ENCODE data around the gene PLXNC1. TPM values are rescaled to one million over a fixed set of nuclear protein-coding genes. Genes with fewer than 3 reads are reported as not detected.
A peak's percentile ranks its signal among the peaks of the same experiment; 100 is the strongest.

The PLXNC1 gene
- total and polyA plus RNA-seq, 9 of the 15 experiments (the other 6 are each of a cell fraction or from before 2014, with no cell fraction given): 0.08 to 0.87 (median 0.28) TPM

DNA sequence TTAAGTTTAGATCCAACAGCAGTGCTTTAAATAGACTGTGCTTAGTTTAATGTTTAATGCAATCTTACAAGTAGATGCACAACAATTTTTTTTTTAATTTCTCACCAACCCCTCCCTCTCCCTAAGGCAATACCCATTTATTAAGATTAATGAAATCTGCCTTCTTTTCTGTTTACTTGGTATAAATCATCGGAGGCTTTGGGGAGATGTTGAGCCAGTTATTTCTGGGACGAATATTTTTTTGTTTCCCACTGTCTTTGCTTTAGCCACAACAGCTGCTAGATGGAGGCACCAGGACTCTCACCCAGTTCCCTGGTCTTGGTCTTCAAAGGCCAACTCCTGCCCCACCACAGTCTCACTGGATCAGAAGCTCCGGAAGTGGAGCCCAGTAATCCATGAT lies 113.4 kb downstream of the PLXNC1 start:
- POLR2A ChIA-PET: interaction anchor here (0.5 kb wide), 1 partner anchor 43 kb away, joined by 3 read pairs; no protein-coding TSS in a partner anchor
- Histone ChIP-seq H4K20me1 (replicated peaks; ENCODE audit: control insufficient read depth, insufficient read depth, low read length) (no peaks in the 10 kb centered on the region), H3K4me1 (replicated peaks in 1 of 2; ENCODE audit: control insufficient read depth in 2 of 2, insufficient read depth in 2 of 2, low read length in 2 of 2) (peaks cover 10 to 11% of the 10 kb centered on the region in 2 experiments; a peak in 4 of 5 replicates), H2AFZ (ENCODE audit: low read depth, low read length) (peak overlapping the region; percentile 79), H3K79me2 (ENCODE audit: control insufficient read depth, insufficient read depth, low read length) (no peaks in the 10 kb centered on the region), H3K9me1 (ENCODE audit: control insufficient read depth, insufficient read depth, low read length) (no peaks in the 10 kb centered on the region), H3K27me3 (ENCODE audit: control insufficient read depth in 2 of 2, insufficient read depth in 2 of 2, low read length in 2 of 2) (peaks cover 19 to 44% of the 10 kb centered on the region in 2 experiments), H3K36me3 (ENCODE audit: control insufficient read depth, insufficient read depth, low read length) (no peaks in the 10 kb centered on the region), H3K9ac (ENCODE audit: insufficient read depth in 1 of 2, low read depth in 2 of 2, low read length in 2 of 2) (no peak overlapping the region), H3K4me2 (ENCODE audit: insufficient read depth, low read length) (peak overlapping the region; percentile 79; the same call in 1 of the 2 replicates), H3K27ac (ENCODE audit: extremely low read depth, low read depth, low read length) (no peak overlapping the region), H3K9me3 (replicated peaks; ENCODE audit: control insufficient read depth, insufficient read depth, low read depth, low read length) (no peaks in the 10 kb centered on the region; the same call in 1 of the 2 replicates), H3K4me3 (no peak overlapping the region)
- intact Hi-C loops (cut with micrococcal nuclease): no loop called here
- FAIRE-seq: no peak
- in situ Hi-C loops (cut with MboI): no loop called here
- WGBS (ENCODE audit: insufficient coverage, low coverage, missing lambda C conversion rate): 26% methylated on average over 3 of the region's 3 CpGs
- BruUV-seq (replicated peaks): no TSS peak
- CTCF ChIA-PET (ENCODE audit: low intra/inter-chr PET ratio): no interaction called here
- ATAC-seq: no peak
- no peak for DNase-seq (ENCODE audit: extremely low read depth in 1 of 4, low spot score in 3 of 4)
- TF ChIP-seq CHCHD3 (CRISPR knock-in tag; IDR thresholded peaks at IDR 0.05): no peak
- TF ChIP-seq, protein P1, sequence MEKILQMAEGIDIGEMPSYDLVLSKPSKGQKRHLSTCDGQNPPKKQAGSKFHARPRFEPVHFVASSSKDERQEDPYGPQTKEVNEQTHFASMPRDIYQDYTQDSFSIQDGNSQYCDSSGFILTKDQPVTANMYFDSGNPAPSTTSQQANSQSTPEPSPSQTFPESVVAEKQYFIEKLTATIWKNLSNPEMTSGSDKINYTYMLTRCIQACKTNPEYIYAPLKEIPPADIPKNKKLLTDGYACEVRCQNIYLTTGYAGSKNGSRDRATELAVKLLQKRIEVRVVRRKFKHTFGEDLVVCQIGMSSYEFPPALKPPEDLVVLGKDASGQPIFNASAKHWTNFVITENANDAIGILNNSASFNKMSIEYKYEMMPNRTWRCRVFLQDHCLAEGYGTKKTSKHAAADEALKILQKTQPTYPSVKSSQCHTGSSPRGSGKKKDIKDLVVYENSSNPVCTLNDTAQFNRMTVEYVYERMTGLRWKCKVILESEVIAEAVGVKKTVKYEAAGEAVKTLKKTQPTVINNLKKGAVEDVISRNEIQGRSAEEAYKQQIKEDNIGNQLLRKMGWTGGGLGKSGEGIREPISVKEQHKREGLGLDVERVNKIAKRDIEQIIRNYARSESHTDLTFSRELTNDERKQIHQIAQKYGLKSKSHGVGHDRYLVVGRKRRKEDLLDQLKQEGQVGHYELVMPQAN (IDR thresholded peaks at IDR 0.05; ENCODE audit: borderline replicate concordance): no peak
- no peak for TF ChIP-seq FOXK1 (CRISPR knock-in tag; IDR thresholded peaks at IDR 0.05; ENCODE audit: borderline replicate concordance)
- TF ChIP-seq MTF1 (CRISPR knock-in tag; IDR thresholded peaks at IDR 0.05; ENCODE audit: borderline replicate concordance): no peak
- no peak for TF ChIP-seq PTRF (tag; IDR thresholded peaks at IDR 0.05)
- TF ChIP-seq, protein P2, sequence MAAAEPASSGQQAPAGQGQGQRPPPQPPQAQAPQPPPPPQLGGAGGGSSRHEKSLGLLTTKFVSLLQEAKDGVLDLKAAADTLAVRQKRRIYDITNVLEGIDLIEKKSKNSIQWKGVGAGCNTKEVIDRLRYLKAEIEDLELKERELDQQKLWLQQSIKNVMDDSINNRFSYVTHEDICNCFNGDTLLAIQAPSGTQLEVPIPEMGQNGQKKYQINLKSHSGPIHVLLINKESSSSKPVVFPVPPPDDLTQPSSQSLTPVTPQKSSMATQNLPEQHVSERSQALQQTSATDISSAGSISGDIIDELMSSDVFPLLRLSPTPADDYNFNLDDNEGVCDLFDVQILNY (CRISPR knock-in tag; IDR thresholded peaks at IDR 0.05): no peak
- TF ChIP-seq ELF2 (CRISPR knock-in tag; IDR thresholded peaks at IDR 0.05): no peak
- TF ChIP-seq, protein P3, sequence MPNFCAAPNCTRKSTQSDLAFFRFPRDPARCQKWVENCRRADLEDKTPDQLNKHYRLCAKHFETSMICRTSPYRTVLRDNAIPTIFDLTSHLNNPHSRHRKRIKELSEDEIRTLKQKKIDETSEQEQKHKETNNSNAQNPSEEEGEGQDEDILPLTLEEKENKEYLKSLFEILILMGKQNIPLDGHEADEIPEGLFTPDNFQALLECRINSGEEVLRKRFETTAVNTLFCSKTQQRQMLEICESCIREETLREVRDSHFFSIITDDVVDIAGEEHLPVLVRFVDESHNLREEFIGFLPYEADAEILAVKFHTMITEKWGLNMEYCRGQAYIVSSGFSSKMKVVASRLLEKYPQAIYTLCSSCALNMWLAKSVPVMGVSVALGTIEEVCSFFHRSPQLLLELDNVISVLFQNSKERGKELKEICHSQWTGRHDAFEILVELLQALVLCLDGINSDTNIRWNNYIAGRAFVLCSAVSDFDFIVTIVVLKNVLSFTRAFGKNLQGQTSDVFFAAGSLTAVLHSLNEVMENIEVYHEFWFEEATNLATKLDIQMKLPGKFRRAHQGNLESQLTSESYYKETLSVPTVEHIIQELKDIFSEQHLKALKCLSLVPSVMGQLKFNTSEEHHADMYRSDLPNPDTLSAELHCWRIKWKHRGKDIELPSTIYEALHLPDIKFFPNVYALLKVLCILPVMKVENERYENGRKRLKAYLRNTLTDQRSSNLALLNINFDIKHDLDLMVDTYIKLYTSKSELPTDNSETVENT (CRISPR knock-in tag; IDR thresholded peaks at IDR 0.05): no peak
- TF ChIP-seq, protein P4, sequence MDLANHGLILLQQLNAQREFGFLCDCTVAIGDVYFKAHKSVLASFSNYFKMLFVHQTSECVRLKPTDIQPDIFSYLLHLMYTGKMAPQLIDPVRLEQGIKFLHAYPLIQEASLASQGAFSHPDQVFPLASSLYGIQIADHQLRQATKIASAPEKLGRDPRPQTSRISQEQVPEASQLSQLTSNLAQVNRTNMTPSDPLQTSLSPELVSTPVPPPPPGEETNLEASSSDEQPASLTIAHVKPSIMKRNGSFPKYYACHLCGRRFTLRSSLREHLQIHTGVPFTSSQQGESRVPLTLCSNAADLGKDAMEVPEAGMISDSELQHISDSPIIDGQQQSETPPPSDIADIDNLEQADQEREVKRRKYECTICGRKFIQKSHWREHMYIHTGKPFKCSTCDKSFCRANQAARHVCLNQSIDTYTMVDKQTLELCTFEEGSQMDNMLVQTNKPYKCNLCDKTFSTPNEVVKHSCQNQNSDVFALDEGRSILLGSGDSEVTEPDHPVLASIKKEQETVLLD (IDR thresholded peaks at IDR 0.05): no peak
- no peak for TF ChIP-seq CBX1 (IDR thresholded peaks at IDR 0.05; ENCODE audit: low read depth)
- no peak for TF ChIP-seq ZSCAN29 (IDR thresholded peaks at IDR 0.05)
- TF ChIP-seq CHD2 (IDR thresholded peaks at IDR 0.05; ENCODE audit: low read depth, low read length): no peak
- no peak for TF ChIP-seq ZNF551 (CRISPR knock-in tag; IDR thresholded peaks at IDR 0.05)
- TF ChIP-seq, protein P5, sequence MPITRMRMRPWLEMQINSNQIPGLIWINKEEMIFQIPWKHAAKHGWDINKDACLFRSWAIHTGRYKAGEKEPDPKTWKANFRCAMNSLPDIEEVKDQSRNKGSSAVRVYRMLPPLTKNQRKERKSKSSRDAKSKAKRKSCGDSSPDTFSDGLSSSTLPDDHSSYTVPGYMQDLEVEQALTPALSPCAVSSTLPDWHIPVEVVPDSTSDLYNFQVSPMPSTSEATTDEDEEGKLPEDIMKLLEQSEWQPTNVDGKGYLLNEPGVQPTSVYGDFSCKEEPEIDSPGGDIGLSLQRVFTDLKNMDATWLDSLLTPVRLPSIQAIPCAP (CRISPR knock-in tag; IDR thresholded peaks at IDR 0.05; ENCODE audit: borderline replicate concordance): no peak
- TF ChIP-seq U2AF1 (optimal IDR thresholded peaks at IDR 0.05; ENCODE audit: low read depth, low read length): no peak
- no peak for TF ChIP-seq POLR2G (IDR thresholded peaks at IDR 0.05; ENCODE audit: low read depth, low read length)

Data from K562 (cell line).